Astrocyte of the spinal cord (primary cell): ENCODE data around the gene CAPN8.
A peak's percentile ranks its signal among the peaks of the same experiment; 100 is the strongest.

Experiments
- DNase-seq: peaks from one replicate; pipeline ENCODE4 v3.0.0; 2011; ENCODE audit warnings: low read depth, low spot score
- H3K4me3 ChIP-seq: 2 replicates; pipeline ENCODE4 v1.5.1; 2011; ENCODE audit warnings: low read depth, mild to moderate bottlenecking, low read length, moderate library complexity
- CTCF ChIP-seq: IDR thresholded peaks from 2 replicates; pipeline ENCODE4 v1.5.1; 2012; ENCODE audit warnings: low read depth, mild to moderate bottlenecking, low read length, inconsistent platforms
- in situ Hi-C: cut with HindIII; loops from 2 replicates; pipeline ENCODE4 v1.10.0; 2017; ENCODE audit warnings: low sequenced_read_pairs

The CAPN8 gene

GRCh38 chr1:223654083-223654482, 11.4 kb downstream of the CAPN8 start:
- in situ Hi-C loops = no loop called here
- DNase-seq = no peak
- H3K4me3 ChIP-seq = no peak overlapping the region
- no peak for TF ChIP-seq CTCF

DNA sequence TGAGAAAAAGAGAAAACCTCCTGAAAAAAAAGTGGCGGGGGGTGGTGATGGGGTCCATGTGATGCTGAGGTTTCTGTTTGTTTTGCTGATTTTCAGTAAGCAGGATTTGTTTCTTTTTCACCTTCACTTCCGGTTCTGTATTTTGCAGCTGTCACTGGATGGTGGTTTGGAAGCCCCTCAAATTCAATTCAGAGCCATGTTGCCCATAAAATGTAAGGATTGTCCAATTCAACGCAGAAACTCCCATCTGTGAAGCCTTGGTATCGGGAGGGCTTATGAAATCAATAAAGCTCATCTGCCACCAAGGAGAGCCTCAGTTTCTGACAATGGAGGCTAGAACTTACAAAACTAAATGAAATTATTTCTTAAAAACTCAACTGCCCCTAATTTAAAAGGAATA, 12.1 kb downstream of the CAPN8 start:
- TF ChIP-seq CTCF = no peak
- no peak for DNase-seq
- in situ Hi-C loops = no loop called here
- no peak overlapping the region for H3K4me3 ChIP-seq

GRCh38 chr1:223653015-223653414, 12.5 kb downstream of the CAPN8 start:
- in situ Hi-C loops = no loop called here
- no peak for TF ChIP-seq CTCF
- no peak overlapping the region for H3K4me3 ChIP-seq
- no peak for DNase-seq

GRCh38 chr1:223652436-223652941, 13.0 kb downstream of the CAPN8 start:
- no peak overlapping the region for H3K4me3 ChIP-seq
- DNase-seq = peak; percentile 25
- no peak for TF ChIP-seq CTCF
- in situ Hi-C loops = no loop called here

DNA sequence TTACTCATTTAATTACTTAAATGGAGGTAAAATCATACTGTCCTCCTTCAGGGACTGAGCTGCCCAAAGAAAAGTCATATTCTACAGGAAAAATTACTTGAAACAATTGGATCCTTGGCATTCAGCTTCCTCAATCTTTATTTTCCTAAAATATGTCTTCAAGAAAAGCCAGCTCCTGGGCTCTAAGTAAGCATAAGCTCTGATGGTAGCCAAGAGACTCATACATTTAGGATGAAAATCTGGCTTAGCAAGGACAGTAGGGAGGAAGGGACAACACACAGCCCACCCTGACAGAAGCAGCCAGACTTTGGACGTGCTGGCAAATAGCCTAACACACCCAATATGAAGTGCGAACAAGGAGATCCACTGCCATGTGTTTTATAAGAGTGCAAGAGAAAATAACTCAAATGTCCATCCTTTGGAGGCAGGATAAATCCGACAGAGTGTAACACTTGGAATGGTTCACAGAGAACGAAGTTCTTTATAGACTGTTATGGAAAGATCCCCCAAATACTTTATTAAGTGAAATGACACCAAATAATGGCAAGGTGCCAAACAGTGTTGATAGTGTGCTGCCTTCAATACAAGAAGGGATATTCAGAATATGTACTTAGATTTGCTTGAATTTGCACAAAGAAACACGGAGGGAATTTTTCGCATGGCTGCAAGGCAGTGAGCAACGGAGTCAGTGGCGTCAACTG, 14.1 kb downstream of the CAPN8 start:
- no peak for TF ChIP-seq CTCF
- in situ Hi-C loops = no loop called here
- H3K4me3 ChIP-seq = no peak overlapping the region
- no peak for DNase-seq

DNA sequence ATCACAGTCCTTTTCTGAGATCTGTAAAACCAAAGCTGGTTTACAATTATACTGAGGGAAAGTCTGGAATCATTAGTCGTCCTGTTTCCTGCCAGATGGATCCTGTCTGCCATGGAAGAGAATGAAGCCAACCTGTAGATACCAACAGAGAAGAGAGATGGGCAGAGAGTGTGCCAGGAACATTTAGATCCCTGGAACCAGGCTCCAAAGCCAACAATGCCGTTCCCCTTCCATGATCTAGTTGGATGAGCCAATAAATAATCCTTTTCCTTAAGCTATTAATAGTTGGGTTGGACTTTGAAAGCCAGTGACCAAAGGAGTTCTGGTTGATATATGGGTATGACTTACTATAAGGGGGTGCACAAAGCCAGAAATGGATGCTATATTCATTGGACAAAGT, 15.0 kb downstream of the CAPN8 start:
- DNase-seq = no peak
- in situ Hi-C loops = no loop called here
- no peak for TF ChIP-seq CTCF
- no peak overlapping the region for H3K4me3 ChIP-seq
